ENCODE results near the gene BANP.
"Not testable (repeated sequence)": the region's sequence is repeated elsewhere in the genome, so short reads cannot be mapped to it uniquely, and the experiment has no call there.

Gene BANP

GRCh38 chr16:88039591-88039990 is 88.4 kb downstream of the BANP start:
- Histone ChIP-seq H3K4me3 (ENCODE audit: low read depth, low read length) (no peak overlapping the region), H3K27ac (ENCODE audit: extremely low read depth, low read depth, low read length) (no peak overlapping the region), H3K36me3 (ENCODE audit: control insufficient read depth in 2 of 2, insufficient read depth in 1 of 2, low read length in 2 of 2) (peaks cover 0 to 28% of the 10 kb centered on the region in 2 experiments; a peak in 1 of 3 replicates), H3K9me3 (ENCODE audit: control insufficient read depth, insufficient read depth, low read depth, low read length) (no peaks in the 10 kb centered on the region), H3K4me1 (ENCODE audit: control insufficient read depth, insufficient read depth, low read length) (no peaks in the 10 kb centered on the region)
- TF ChIP-seq ZNF777 (tag by site-specific recombination; IDR thresholded peaks at IDR 0.05; ENCODE audit: borderline replicate concordance): no peak
- no peak for TF ChIP-seq SCRT2 (tag by site-specific recombination; IDR thresholded peaks at IDR 0.05)
- no peak for TF ChIP-seq ZNF175 (tag by site-specific recombination; IDR thresholded peaks at IDR 0.05)
- TF ChIP-seq ZNF132 (tag by site-specific recombination; IDR thresholded peaks at IDR 0.05; ENCODE audit: borderline replicate concordance): no peak
- no peak for TF ChIP-seq ZNF530 (tag by site-specific recombination; IDR thresholded peaks at IDR 0.05; ENCODE audit: low read depth)
- no peak for TF ChIP-seq ZEB2 (tag by site-specific recombination; IDR thresholded peaks at IDR 0.05)
- no peak for TF ChIP-seq FEZF1 (tag by site-specific recombination; IDR thresholded peaks at IDR 0.05)
- TF ChIP-seq ZNF202 (tag by site-specific recombination; IDR thresholded peaks at IDR 0.05; ENCODE audit: borderline replicate concordance): no peak
- TF ChIP-seq ZNF280C (tag by site-specific recombination; IDR thresholded peaks at IDR 0.05): no peak
- no peak for TF ChIP-seq ZNF621 (tag by site-specific recombination; IDR thresholded peaks at IDR 0.05)
- no peak for TF ChIP-seq SP3 (tag by site-specific recombination; IDR thresholded peaks at IDR 0.05)
- ChIA-PET POLR2A (no interaction called here), CTCF (no interaction called here)

DNA sequence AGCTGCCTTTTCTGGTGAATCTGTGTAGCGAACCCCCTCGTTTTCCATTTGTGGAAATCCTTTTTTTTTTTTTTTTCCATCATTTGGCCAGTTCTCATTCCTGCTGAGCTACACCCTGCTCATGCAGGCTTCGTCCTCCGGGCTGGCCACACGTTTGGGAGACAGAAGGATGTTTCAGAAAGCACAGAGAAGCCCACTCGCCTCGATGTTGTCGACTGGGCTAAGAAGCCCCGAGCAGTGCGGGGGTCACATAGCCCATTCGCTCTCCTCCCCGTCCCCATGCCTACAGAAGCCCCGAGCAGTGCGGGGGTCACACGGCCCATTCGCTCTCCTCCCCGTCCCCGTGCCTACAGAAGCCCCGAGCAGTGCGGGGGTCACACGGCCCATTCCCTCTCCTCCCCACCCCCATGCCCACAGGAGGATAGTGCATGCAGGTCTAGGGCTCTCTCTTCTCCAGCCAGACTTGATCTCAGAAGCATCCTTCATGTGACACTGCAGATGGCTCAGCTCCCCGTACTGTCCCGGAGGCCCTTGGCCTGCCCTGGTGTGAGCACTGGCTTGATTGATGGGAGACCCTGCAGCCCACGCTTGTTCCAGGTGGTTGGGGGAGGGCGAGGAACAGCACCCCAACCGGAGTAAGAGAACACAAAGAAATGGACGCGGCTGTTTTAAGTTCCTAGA is 89.1 kb downstream of the BANP start:
- CTCF ChIA-PET: not testable (repeated sequence)

GRCh38 chr16:88040877-88041244 is 89.6 kb downstream of the BANP start:
- POLR2A ChIA-PET; H3K4me3 ChIP-seq (ENCODE audit: low read depth, low read length); H3K27ac ChIP-seq (ENCODE audit: extremely low read depth, low read depth, low read length); H3K9me3 ChIP-seq (ENCODE audit: control insufficient read depth, insufficient read depth, low read depth, low read length); H3K4me1 ChIP-seq (ENCODE audit: control insufficient read depth, insufficient read depth, low read length); CTCF ChIA-PET: not testable (repeated sequence)
- H3K36me3 ChIP-seq (ENCODE audit: control insufficient read depth in 2 of 2, insufficient read depth in 1 of 2, low read length in 2 of 2): peaks cover 0 to 17% of the 10 kb centered on the region in 2 experiments; a peak in 1 of 3 replicates

More for the DNA sequence above, 89.1 kb downstream of the BANP start:
- H3K9me3 ChIP-seq (ENCODE audit: control insufficient read depth, insufficient read depth, low read depth, low read length); H3K4me1 ChIP-seq (ENCODE audit: control insufficient read depth, insufficient read depth, low read length); H3K27ac ChIP-seq (ENCODE audit: extremely low read depth, low read depth, low read length); H3K4me3 ChIP-seq (ENCODE audit: low read depth, low read length); POLR2A ChIA-PET: not testable (repeated sequence)
- peaks cover 0 to 23% of the 10 kb centered on the region in 2 experiments; a peak in 1 of 3 replicates for H3K36me3 ChIP-seq (ENCODE audit: control insufficient read depth in 2 of 2, insufficient read depth in 1 of 2, low read length in 2 of 2)

DNA sequence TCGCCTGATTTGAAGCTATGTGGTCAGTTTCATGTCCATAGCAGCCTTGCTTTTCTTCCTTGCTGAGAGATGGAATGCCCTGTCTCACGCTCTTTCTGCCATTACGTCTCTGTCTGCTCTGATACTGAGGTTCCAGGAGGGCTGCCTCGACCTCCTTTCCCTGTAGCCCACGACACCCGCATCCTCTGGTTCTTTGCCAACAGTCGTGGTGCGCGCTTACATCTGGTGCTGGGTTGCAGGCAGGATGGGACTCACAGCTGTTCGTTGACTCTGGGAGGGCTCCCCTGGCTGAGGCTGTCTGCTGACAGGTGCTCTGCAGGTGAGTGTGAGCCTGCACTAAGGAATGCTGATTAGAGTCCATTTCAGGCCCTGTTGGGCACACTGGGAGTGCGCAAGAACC is 90.3 kb downstream of the BANP start:
- CTCF ChIA-PET; POLR2A ChIA-PET; H3K4me3 ChIP-seq (ENCODE audit: low read depth, low read length); H3K9me3 ChIP-seq (ENCODE audit: control insufficient read depth, insufficient read depth, low read depth, low read length); H3K4me1 ChIP-seq (ENCODE audit: control insufficient read depth, insufficient read depth, low read length); H3K27ac ChIP-seq (ENCODE audit: extremely low read depth, low read depth, low read length): not testable (repeated sequence)
- peaks cover 0 to 12% of the 10 kb centered on the region in 2 experiments; a peak in 1 of 3 replicates for H3K36me3 ChIP-seq (ENCODE audit: control insufficient read depth in 2 of 2, insufficient read depth in 1 of 2, low read length in 2 of 2)

GRCh38 chr16:88041986-88042562 is 90.8 kb downstream of the BANP start:
- H3K36me3 ChIP-seq (ENCODE audit: control insufficient read depth in 2 of 2, insufficient read depth in 1 of 2, low read length in 2 of 2); H3K9me3 ChIP-seq (ENCODE audit: control insufficient read depth, insufficient read depth, low read depth, low read length); H3K27ac ChIP-seq (ENCODE audit: extremely low read depth, low read depth, low read length); POLR2A ChIA-PET; H3K4me3 ChIP-seq (ENCODE audit: low read depth, low read length); H3K4me1 ChIP-seq (ENCODE audit: control insufficient read depth, insufficient read depth, low read length); CTCF ChIA-PET: not testable (repeated sequence)

DNA sequence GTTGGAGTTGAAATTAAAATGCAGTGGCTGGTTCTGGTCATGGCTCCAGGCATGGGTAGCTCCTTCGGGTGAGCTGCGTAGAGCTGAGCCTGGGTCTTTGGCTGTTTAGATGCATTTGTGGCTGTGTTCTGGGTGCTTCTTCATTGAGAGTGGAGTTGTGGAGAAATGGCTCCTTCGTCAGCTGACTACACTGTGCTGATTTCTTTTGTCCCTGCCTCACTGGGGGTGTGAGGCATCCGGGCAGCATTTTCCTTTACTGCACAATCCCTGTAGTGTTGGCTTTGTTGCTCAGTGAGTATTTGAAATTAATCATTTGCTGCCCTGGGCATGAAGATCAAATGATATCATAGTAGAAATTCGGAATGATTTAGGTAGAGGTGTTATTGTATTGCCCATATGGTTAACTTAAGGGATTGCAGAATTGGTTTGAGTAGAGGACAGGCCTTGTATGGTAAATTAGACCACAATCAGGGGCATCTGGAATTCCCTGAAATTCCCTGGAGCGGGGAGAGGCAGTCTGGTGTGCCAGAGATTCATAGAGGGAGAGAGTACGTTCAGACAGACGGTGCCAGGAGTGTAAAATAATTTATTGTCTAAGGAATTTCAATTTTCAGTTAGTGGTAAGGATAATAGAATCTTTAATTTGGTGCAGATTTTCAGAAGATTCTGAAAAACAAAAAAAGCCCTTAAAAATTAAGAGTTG is 92.1 kb downstream of the BANP start:
- CTCF ChIA-PET: interaction anchor here (0.6 kb wide), 1 partner anchor 549 kb away, joined by 3 read pairs; no protein-coding TSS in a partner anchor
- H3K4me1 ChIP-seq (ENCODE audit: control insufficient read depth, insufficient read depth, low read length); POLR2A ChIA-PET; H3K9me3 ChIP-seq (ENCODE audit: control insufficient read depth, insufficient read depth, low read depth, low read length); H3K4me3 ChIP-seq (ENCODE audit: low read depth, low read length); H3K27ac ChIP-seq (ENCODE audit: extremely low read depth, low read depth, low read length): not testable (repeated sequence)
- peaks cover 0 to 17% of the 10 kb centered on the region in 2 experiments; a peak in 1 of 3 replicates for H3K36me3 ChIP-seq (ENCODE audit: control insufficient read depth in 2 of 2, insufficient read depth in 1 of 2, low read length in 2 of 2)

DNA sequence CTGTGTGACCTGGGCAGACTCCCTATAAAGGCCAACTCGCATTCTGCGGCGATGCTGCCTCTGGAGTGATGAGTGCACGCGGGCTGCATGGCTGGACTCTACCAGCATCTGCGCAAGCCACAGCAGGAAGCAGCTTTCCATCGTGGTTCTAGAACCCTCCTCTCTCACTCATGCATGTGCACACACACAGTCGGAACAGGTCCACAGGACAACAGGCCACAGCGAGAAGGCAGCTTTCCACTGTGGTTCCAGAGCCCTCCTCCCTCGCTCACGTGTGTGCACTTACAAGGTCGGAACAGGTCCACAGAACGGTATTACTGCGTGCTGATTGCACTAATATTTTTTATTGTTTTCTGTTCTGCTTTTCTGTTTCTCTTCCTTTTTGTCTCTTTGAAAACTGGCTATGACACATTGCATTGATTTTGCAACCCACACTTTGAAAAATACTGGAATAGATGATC is 92.9 kb downstream of the BANP start:
- POLR2A ChIA-PET; H3K4me1 ChIP-seq (ENCODE audit: control insufficient read depth, insufficient read depth, low read length); H3K4me3 ChIP-seq (ENCODE audit: low read depth, low read length); H3K27ac ChIP-seq (ENCODE audit: extremely low read depth, low read depth, low read length); H3K9me3 ChIP-seq (ENCODE audit: control insufficient read depth, insufficient read depth, low read depth, low read length): not testable (repeated sequence)
- H3K36me3 ChIP-seq (ENCODE audit: control insufficient read depth in 2 of 2, insufficient read depth in 1 of 2, low read length in 2 of 2): peaks cover 0 to 17% of the 10 kb centered on the region in 2 experiments; a peak in 1 of 3 replicates
- CTCF ChIA-PET: interaction anchor here (0.6 kb wide), 1 partner anchor 548 kb away, joined by 3 read pairs; no protein-coding TSS in a partner anchor
